Brain microvascular endothelial cell (primary cell): ENCODE measurements around the gene CAPN12.

Experiments used
- DNase-seq: peaks from one replicate; pipeline ENCODE4 v3.0.0-alpha.2; 2020
- H3K27ac ChIP-seq: fragments of 250-450 bp; sonication (Bioruptor Pico); 2 replicates; pipeline ENCODE4 v1.5.1; 2020; ENCODE audit warnings: mild to moderate bottlenecking, moderate library complexity
- H3K27me3 ChIP-seq: fragments of 250-450 bp; sonication (Bioruptor Pico); replicated peaks from 2 replicates; pipeline ENCODE4 v1.5.1; 2020; ENCODE audit warnings: mild to moderate bottlenecking
- H3K36me3 ChIP-seq: fragments of 250-450 bp; sonication (Bioruptor Pico); replicated peaks from 2 replicates; pipeline ENCODE4 v1.5.1; 2020; ENCODE audit warnings: mild to moderate bottlenecking
- H3K4me3 ChIP-seq: 2 replicates; pipeline ENCODE4 v1.5.1; 2011; ENCODE audit warnings: low read depth, mild to moderate bottlenecking, control low read depth, low read length, moderate library complexity
- CTCF ChIP-seq: IDR thresholded peaks from 2 replicates; pipeline ENCODE4 v1.5.1; 2011; ENCODE audit warnings: low read depth, mild to moderate bottlenecking, moderate library complexity, low read length, control low read depth, inconsistent platforms; ENCODE audit errors: missing control alignments
- in situ Hi-C: cut with HindIII; loops from 2 replicates; pipeline ENCODE4 v1.10.0; 2017; ENCODE audit warnings: low sequenced_read_pairs, low pct_ligation_motif_present

Gene CAPN12

DNA sequence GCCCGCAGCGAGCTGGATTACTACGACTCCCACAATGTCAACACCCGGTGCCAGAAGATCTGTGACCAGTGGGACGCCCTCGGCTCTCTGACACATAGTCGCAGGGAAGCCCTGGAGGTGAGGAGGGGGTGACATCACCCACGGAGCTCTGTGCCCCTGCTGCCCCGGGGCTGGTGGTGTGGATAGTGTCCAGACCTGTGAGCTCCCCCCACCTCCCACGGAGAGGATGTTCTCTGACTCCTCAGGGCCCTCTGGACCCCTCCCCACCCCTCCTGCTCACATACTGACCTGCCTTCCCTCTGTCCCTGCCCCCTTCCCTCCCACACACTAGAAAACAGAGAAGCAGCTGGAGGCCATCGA lies 20.7 kb downstream of the CAPN12 start:
- Histone ChIP-seq H3K27ac (no peak overlapping the region), H3K4me3 (no peak overlapping the region), H3K36me3 (peaks cover 88% of the 10 kb centered on the region), H3K27me3 (no peaks in the 10 kb centered on the region)
- no peak for DNase-seq
- TF ChIP-seq CTCF: no peak
- in situ Hi-C loops: no loop called here

- peaks cover 89% of the 10 kb centered on the region for H3K36me3 ChIP-seq
- H3K4me3 ChIP-seq: no peak overlapping the region
- H3K27ac ChIP-seq: no peak overlapping the region
- DNase-seq: no peak
- TF ChIP-seq CTCF: no peak
- in situ Hi-C loops: no loop called here
- no peaks in the 10 kb centered on the region for H3K27me3 ChIP-seq
Measured at GRCh38 chr19:38722947-38723605, 21.2 kb downstream of the CAPN12 start.

GRCh38 chr19:38721979-38722773 lies 22.1 kb downstream of the CAPN12 start:
- Histone ChIP-seq H3K4me3 (no peak overlapping the region), H3K27me3 (no peaks in the 10 kb centered on the region), H3K27ac (no peak overlapping the region), H3K36me3 (peaks cover 87% of the 10 kb centered on the region)
- in situ Hi-C loops: no loop called here
- TF ChIP-seq CTCF: no peak
- DNase-seq: no peak

DNA sequence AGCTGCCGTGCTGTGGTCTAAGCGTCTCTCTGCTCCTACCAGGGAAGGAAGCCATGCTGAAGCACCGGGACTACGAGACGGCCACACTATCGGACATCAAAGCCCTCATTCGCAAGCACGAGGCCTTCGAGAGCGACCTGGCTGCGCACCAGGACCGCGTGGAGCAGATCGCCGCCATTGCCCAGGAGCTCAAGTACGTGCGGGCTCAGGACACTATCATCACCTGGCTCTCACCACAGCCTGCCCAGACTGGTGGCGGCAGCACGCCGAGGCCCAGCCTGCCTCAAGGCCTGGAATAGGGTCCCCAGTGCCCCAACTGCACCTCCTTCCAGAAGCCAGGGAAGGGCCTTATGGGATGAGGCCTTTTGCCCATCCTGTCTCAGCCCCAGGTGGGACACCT lies 22.8 kb downstream of the CAPN12 start:
- Histone ChIP-seq H3K4me3 (no peak overlapping the region), H3K27ac (no peak overlapping the region), H3K27me3 (no peaks in the 10 kb centered on the region), H3K36me3 (peaks cover 87% of the 10 kb centered on the region)
- in situ Hi-C loops: no loop called here
- no peak for DNase-seq
- TF ChIP-seq CTCF: no peak

- H3K27ac ChIP-seq: no peak overlapping the region
- in situ Hi-C loops: no loop called here
- DNase-seq: no peak
- no peaks in the 10 kb centered on the region for H3K27me3 ChIP-seq
- TF ChIP-seq CTCF: no peak
- H3K4me3 ChIP-seq: no peak overlapping the region
- H3K36me3 ChIP-seq: peaks cover 87% of the 10 kb centered on the region
Measured at GRCh38 chr19:38720559-38721236, 23.6 kb downstream of the CAPN12 start.
